HFF-Myc (cell line): ENCODE data around the gene ATP11C.

Experiments
- DNase-seq: peaks from one replicate; pipeline ENCODE4 v3.0.0-alpha.2; 2011; ENCODE audit warnings: low read depth; ENCODE audit errors: extremely low read depth
- H3K4me3 ChIP-seq: replicated peaks from 2 replicates; pipeline ENCODE4 v1.5.1; 2011; ENCODE audit warnings: low read depth, mild to moderate bottlenecking, control low read depth, low read length
- TF ChIP-seq, protein P1 (sequence below): IDR thresholded peaks from 2 replicates; pipeline ENCODE4 v1.5.1; 2012; ENCODE audit warnings: mild to moderate bottlenecking, low read depth, low read length, control low read depth; ENCODE audit errors: missing control alignments

ATP11C gene

DNA sequence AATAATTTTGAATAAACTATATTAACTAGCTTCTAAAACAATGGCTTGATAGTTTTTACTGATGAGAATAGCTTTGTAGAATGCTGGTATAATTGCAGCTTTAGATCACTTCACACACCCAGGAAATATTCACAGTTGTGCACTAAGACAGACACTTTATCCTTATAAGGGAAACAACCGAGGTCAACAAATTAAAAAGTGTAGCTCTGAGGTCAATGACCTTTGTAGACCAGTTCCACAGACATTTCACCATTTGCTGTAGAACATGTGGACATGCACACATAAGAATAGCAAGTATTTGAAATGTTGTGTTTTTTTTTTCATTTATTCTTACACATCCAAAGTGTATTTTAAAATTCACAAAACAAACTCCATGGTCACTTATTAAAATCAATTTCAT lies 148.9 kb downstream of the ATP11C start:
- H3K4me3 ChIP-seq = no peak overlapping the region
- TF ChIP-seq, protein P1, sequence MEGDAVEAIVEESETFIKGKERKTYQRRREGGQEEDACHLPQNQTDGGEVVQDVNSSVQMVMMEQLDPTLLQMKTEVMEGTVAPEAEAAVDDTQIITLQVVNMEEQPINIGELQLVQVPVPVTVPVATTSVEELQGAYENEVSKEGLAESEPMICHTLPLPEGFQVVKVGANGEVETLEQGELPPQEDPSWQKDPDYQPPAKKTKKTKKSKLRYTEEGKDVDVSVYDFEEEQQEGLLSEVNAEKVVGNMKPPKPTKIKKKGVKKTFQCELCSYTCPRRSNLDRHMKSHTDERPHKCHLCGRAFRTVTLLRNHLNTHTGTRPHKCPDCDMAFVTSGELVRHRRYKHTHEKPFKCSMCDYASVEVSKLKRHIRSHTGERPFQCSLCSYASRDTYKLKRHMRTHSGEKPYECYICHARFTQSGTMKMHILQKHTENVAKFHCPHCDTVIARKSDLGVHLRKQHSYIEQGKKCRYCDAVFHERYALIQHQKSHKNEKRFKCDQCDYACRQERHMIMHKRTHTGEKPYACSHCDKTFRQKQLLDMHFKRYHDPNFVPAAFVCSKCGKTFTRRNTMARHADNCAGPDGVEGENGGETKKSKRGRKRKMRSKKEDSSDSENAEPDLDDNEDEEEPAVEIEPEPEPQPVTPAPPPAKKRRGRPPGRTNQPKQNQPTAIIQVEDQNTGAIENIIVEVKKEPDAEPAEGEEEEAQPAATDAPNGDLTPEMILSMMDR = no peak
- DNase-seq = no peak

DNA sequence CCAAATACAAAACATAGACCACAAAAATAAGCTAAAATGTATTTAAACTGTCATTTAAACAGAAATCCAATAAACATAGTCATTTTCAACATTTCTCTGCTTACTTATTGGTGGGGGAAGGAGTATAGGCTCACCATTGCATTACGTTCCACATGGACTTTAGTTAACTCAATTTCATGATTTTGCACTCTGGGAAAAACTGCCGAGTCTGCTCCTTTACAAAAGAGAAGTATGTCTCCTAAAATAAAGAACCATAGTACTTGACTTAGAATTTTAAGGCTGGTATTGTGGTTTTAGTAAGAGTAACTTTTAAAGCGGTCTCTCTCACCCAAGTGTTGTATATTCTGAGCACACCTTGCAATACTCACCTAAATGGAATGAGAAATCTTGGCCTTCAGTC lies 149.8 kb downstream of the ATP11C start:
- no peak for DNase-seq
- H3K4me3 ChIP-seq = no peak overlapping the region
- TF ChIP-seq, protein P1 = no peak

DNA sequence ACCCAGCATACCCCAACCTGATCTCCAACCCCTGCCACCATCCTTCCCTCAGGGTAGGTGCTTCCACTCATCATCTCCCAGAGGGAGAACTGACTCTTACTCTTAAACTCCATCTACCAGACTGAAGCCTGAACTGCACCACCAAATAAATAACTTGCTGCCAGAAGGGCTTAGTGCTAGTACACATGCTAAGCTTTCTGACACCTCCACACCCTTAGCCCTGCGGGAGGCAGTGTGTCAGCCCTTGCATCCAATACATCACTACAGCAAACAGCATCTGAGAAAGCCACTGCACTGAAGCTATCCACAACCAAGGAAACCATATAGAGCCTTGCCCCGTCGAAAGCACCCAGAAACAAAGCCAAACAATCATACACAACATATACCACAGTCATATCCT lies 156.3 kb downstream of the ATP11C start:
- no peak for DNase-seq
- no peak overlapping the region for H3K4me3 ChIP-seq
- TF ChIP-seq, protein P1 = no peak

DNA sequence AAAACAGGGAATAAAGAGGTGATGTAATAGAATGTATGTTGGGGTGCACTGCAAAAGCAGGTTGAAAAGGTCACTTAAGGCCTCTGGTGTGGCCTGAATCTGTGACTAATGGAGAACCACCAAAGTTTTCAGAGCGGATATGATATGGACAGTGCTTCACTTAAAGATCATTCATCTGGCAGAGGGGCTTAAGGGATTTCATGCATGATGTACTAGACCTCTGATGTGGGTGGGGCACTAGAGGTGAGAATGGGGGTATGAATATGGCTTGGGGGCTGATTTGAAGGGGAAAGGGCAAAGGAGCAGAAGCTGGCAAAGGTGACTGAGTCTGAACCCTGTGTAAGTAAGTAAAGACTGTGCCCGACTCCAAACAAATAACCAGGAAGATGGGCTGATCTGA lies 162.5 kb downstream of the ATP11C start:
- TF ChIP-seq, protein P1 = no peak
- DNase-seq = no peak

DNA sequence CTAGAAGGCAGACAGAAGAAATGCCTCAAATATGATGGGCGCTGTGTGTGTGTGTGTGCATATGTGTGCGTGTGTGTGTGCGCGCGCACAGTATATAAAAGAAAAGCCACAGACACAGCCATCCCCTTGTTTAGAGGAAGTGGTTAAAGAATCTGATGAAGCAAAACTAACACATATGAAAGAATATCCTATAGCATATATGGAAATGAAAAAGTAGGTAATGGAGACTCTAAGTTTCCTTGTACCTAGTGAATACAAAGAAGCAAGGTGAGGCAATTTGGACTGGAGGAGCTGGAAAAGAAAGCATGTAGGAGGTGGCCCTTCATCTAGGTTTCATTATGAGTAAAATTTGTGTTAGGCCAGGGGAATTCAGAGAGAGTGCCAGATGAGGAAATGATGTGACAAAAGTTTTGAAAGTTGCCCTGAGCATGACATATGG lies 166.3 kb downstream of the ATP11C start:
- no peak for DNase-seq
- TF ChIP-seq, protein P1 = no peak
- H3K4me3 ChIP-seq = no peak overlapping the region

More for the DNA sequence above, 162.5 kb downstream of the ATP11C start:
- no peak overlapping the region for H3K4me3 ChIP-seq

DNA sequence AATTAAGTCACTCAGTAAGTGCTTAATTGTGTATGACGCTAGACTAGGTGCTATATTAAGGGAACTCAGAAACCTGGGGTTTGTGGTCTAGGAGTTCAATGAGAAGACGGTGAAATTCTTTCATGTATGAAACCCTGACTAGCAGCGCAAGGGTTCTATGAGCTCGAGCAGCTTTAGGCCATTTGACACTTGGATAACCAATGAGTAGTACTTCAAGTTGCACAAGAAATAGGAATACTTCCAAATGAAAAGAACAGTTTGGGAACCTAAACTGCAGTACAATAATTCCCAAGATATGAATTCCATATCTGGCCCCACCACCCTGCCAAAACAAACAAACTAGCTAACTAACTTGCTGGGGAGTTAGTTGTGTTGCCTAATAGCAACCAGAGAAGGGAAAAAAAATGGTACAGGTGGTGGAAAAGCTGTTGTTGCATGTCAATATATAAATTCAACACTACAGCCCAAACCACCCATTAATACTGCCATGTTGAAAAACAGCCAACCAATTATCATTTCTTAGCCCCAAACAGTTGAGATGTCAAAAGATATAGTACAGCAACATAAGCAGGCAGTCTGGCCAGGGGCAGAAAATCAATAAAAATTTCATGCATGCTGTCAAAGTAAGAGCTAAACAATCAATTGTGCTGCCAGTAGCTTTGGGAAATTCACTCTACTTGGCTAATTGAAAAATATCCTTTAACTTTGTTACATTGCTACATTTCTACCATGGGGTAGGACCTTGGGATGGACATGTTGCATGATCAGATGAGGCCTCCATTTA lies 170.3 kb downstream of the ATP11C start:
- no peak for DNase-seq
- TF ChIP-seq, protein P1 = no peak

DNA sequence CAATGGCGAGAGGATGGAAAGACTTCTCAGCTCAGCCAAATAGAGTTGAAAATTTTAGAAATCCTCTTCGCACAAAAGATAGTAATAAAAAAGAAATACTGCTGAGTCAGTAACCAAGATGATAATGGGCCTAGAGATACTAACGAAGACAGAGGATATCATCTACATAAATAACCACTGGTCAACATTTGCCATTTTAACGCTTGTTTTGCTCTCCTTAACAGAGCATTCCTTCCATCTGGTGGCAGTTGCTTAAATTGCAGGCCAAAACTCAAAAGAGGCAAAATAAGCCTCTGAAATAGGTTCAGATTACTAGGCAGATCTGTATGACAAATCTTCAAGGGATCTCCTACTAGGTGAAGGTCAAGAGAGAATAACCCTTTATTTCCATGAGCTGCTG lies 173.2 kb downstream of the ATP11C start:
- TF ChIP-seq, protein P1 = peak; percentile 38
- DNase-seq = no peak
- H3K4me3 ChIP-seq = no peak overlapping the region

More for the DNA sequence above, 170.3 kb downstream of the ATP11C start:
- no peak overlapping the region for H3K4me3 ChIP-seq
